Measurements from ENCODE around the gene FDXACB1. TPM values are rescaled to one million over a fixed set of nuclear protein-coding genes. Genes with fewer than 3 reads are reported as not detected.

The FDXACB1 gene
- total and polyA plus RNA-seq, 4 experiments from 2014 or later, result 3.9 to 8.9 (median 5.4) TPM

DNA sequence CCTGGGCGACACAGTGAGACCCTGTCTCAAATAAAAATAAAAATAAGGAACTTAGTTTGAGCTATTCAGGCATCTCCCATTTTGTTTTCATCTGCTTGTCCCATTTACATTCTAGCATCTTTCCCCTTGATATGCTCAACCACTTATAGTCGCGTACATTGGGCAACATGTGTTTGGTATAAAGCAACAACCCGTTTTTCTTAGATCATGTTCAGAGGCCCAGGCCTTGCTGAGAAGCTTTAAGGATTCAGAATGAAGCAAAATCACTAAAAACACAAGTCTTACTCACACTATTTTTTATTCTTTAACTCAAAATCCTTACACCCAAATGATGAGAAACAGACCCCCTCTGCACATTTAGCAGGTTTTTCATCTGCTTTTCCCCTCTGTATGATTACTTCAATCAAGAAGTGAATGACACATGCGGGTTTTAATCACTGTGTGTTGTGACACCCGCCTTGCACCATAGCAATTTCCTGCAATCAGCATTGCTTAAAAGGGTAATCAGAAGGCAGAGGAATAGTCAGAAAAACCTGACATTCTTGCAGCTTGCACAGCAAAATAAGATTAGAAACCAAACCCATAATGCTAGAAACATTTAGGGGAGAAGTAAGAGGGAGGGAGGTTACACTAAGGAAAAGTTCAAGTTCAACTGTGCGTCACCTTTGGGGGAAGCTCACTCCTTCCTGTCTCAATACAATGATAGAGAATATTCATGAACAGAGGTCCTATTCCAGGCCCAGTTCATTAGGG is 33.5 kb downstream of the FDXACB1 start:
- Mint-ChIP-seq H3K36me3 (peaks cover 38 to 64% of the 10 kb centered on the region in 2 donors), H3K27ac (peak overlapping the region in 1 of 7 donors; percentile 73), H3K27me3 (no peaks in the 10 kb centered on the region), H3K4me1 (peaks cover 2 to 6% (median 4%) of the 10 kb centered on the region in 4 donors), H3K4me3 (no peak overlapping the region), H3K9me3 (no peaks in the 10 kb centered on the region)
- ChIA-PET POLR2A (ENCODE audit: partially characterized antibody) (no interaction called here), CTCF (ENCODE audit: partially characterized antibody) (interaction anchor here (0.6 to 9.8 kb wide), 9 partner anchors 12 to 283 kb away, joined by 3 to 83 read pairs (median 6); partner anchors contain the start of gene ALG9)
- Histone ChIP-seq H3K36me3 (ENCODE audit: insufficient read depth, low read length) (peaks cover 16% of the 10 kb centered on the region), H3K27me3 (ENCODE audit: insufficient read depth, low read length) (no peaks in the 10 kb centered on the region), H3K9me3 (ENCODE audit: control insufficient read depth in 1 of 2, low read length in 2 of 2) (no peaks in the 10 kb centered on the region), H3K4me1 (ENCODE audit: insufficient read depth, low read length) (peaks cover 5% of the 10 kb centered on the region), H3K27ac (ENCODE audit: low read depth, low read length) (no peak overlapping the region), H3K4me3 (ENCODE audit: low read length in 2 of 2) (no peak overlapping the region)
- DNase-seq, result no peak
- intact Hi-C loops (cut with micrococcal nuclease), result loop anchor here (10.0 kb wide), 1 partner anchor 561 kb away; no protein-coding TSS in a partner anchor

DNA sequence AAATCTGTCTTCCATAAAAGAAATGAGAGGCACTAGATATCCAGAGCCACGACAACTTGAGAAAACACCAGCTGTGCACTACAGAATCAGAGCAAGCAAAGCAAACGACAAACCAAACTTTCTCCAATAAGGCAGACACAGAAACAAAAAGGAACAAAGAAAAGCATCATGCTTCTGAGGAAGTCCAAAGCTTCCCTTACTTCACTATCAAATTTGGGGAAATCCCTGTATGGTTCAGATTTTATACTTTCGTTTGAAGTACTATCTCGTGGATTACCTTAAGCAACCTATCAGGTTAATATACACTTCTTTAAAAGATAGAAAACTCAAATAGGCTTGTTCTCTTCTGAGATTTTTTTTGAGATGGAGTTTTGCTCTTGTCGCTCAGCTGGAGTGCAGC is 35.3 kb downstream of the FDXACB1 start:
- no peak overlapping the region for H3K27ac ChIP-seq (ENCODE audit: low read depth, low read length)
- DNase-seq, result no peak
- no peaks in the 10 kb centered on the region for H3K9me3 Mint-ChIP-seq

DNA sequence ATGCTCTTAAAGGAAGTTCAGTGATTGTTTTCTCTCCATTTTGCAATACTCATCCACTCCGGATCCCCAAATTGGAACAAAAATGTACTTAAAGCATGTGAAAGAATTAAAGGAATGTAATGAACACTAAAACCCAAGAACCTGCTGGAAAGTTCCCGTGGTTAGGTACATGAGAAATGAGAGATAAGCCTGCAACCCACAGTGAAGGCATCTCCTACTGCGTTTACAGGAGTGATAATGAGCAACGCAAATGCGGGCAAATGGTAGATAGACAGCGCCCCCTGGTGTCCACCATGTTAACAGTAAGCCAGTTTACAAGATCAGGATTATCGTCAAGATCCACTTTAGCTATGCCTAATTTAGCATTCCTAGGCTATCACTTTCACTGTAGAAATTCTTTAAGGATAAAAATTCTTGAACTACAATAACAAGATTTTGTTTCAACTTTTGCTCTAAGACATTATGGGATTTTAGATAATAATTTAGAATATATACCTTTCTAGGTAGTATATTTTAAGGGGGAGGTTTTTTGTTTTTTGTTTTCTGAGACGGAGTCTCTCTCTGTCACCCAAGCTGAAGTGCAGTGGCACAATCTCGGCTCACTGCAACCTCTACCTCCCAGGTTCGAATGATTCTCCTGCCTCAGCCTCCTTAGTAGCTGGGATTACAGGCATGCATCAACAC is 37.5 kb downstream of the FDXACB1 start:
- Histone ChIP-seq H3K36me3 (ENCODE audit: insufficient read depth, low read length) (peaks cover 25% of the 10 kb centered on the region), H3K9me3 (ENCODE audit: control insufficient read depth in 1 of 2, low read length in 2 of 2) (no peaks in the 10 kb centered on the region), H3K4me1 (ENCODE audit: insufficient read depth, low read length) (peaks cover 5% of the 10 kb centered on the region), H3K27ac (ENCODE audit: low read depth, low read length) (no peak overlapping the region), H3K27me3 (ENCODE audit: insufficient read depth, low read length) (no peaks in the 10 kb centered on the region), H3K4me3 (ENCODE audit: low read length in 2 of 2) (no peak overlapping the region)
- ChIA-PET CTCF (ENCODE audit: partially characterized antibody) (interaction anchor here (0.6 to 9.8 kb wide), 26 partner anchors 8 to 279 kb away, joined by 3 to 83 read pairs (median 3); partner anchors contain the start of genes C11orf52 and CRYAB), POLR2A (ENCODE audit: partially characterized antibody) (interaction anchor here (0.6 kb wide), 1 partner anchor 127 kb away, joined by 3 read pairs; no protein-coding TSS in a partner anchor)
- DNase-seq, result peak; percentile 69 to 81 (median 72)
- intact Hi-C loops (cut with micrococcal nuclease), result loop anchor here (1.0 to 10.0 kb wide), 5 partner anchors 65 to 557 kb away; partner anchors contain the start of gene SIK2
- Mint-ChIP-seq H3K27me3 (no peaks in the 10 kb centered on the region), H3K27ac (peak overlapping the region in 1 of 7 donors; percentile 25), H3K4me1 (peaks cover 2 to 6% (median 4%) of the 10 kb centered on the region in 4 donors), H3K9me3 (no peaks in the 10 kb centered on the region), H3K36me3 (peaks cover 23 to 58% of the 10 kb centered on the region in 2 donors), H3K4me3 (no peak overlapping the region)

More for the DNA sequence above, 35.3 kb downstream of the FDXACB1 start:
- Histone ChIP-seq H3K36me3 (ENCODE audit: insufficient read depth, low read length) (peaks cover 16% of the 10 kb centered on the region), H3K9me3 (ENCODE audit: control insufficient read depth in 1 of 2, low read length in 2 of 2) (no peaks in the 10 kb centered on the region), H3K27me3 (ENCODE audit: insufficient read depth, low read length) (no peaks in the 10 kb centered on the region), H3K4me1 (ENCODE audit: insufficient read depth, low read length) (peaks cover 5% of the 10 kb centered on the region), H3K4me3 (ENCODE audit: low read length in 2 of 2) (no peak overlapping the region)
- Mint-ChIP-seq H3K4me1 (peaks cover 2 to 6% (median 4%) of the 10 kb centered on the region in 4 donors), H3K27me3 (no peaks in the 10 kb centered on the region), H3K4me3 (no peak overlapping the region), H3K36me3 (peaks cover 27 to 59% of the 10 kb centered on the region in 2 donors), H3K27ac (peak overlapping the region in 1 of 7 donors; percentile 20)
- ChIA-PET CTCF (ENCODE audit: partially characterized antibody) (interaction anchor here (1.1 to 9.8 kb wide), 12 partner anchors 8 to 281 kb away, joined by 3 to 83 read pairs (median 8); partner anchors contain the start of gene ALG9), POLR2A (ENCODE audit: partially characterized antibody) (no interaction called here)
- intact Hi-C loops (cut with micrococcal nuclease), result loop anchor here (10.0 kb wide), 1 partner anchor 559 kb away; no protein-coding TSS in a partner anchor

DNA sequence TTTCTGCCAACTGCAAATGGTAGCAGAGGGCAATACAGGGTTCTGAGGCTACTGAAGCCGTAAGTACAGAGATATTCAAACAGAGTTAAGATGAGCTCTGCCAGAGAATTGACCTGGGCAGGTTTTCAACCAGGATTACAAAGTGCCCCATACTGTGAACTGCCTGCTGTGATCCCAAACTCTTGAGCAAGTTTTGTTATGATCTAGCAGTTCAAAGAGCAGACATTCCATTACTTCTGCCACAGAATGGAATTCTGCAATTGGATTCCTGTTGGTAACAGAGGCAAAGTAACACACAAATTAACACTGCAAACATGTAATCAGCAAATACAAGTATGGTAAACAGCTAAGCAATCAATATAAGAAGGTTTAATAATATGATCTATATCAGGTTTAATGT is 38.8 kb downstream of the FDXACB1 start:
- intact Hi-C loops (cut with micrococcal nuclease), result loop anchor here (2.0 to 10.0 kb wide), 2 partner anchors 63 to 555 kb away; no protein-coding TSS in a partner anchor
- DNase-seq, result no peak
- Mint-ChIP-seq H3K4me1 (peaks cover 2 to 6% (median 4%) of the 10 kb centered on the region in 4 donors), H3K36me3 (peaks cover 25 to 63% of the 10 kb centered on the region in 2 donors), H3K27me3 (no peaks in the 10 kb centered on the region), H3K27ac (no peak overlapping the region), H3K4me3 (no peak overlapping the region), H3K9me3 (no peaks in the 10 kb centered on the region)
- Histone ChIP-seq H3K9me3 (ENCODE audit: control insufficient read depth in 1 of 2, low read length in 2 of 2) (no peaks in the 10 kb centered on the region), H3K27ac (ENCODE audit: low read depth, low read length) (no peak overlapping the region), H3K27me3 (ENCODE audit: insufficient read depth, low read length) (no peaks in the 10 kb centered on the region), H3K4me1 (ENCODE audit: insufficient read depth, low read length) (peaks cover 5% of the 10 kb centered on the region), H3K4me3 (ENCODE audit: low read length in 2 of 2) (no peak overlapping the region), H3K36me3 (ENCODE audit: insufficient read depth, low read length) (peaks cover 31% of the 10 kb centered on the region)
- ChIA-PET CTCF (ENCODE audit: partially characterized antibody) (interaction anchor here (1.0 to 9.8 kb wide), 5 partner anchors 86 to 276 kb away, joined by 3 to 83 read pairs (median 3); no protein-coding TSS in a partner anchor), POLR2A (ENCODE audit: partially characterized antibody) (no interaction called here)

DNA sequence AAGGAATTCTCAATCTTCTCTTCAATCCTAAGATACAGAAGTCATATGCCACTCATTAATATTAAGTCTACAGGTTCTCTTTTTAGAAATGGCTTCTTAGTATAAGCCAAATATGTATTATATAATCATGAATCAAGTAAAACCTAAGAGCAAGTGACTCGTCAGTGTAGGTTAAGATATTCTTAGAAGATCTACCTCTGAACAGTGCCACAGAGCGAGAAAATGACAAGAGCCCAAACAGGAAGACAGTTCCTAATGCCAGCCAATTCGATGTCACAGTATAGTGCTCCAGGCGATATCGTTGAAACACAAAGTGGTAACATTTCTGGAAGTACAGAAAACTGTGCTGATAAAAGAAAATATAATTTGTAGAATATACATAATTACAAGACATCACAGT is 40.9 kb downstream of the FDXACB1 start:
- intact Hi-C loops (cut with micrococcal nuclease), result no loop called here
- POLR2A ChIA-PET (ENCODE audit: partially characterized antibody), result no interaction called here
- peaks cover 5% of the 10 kb centered on the region for H3K4me1 ChIP-seq (ENCODE audit: insufficient read depth, low read length)
- Mint-ChIP-seq H3K27ac (no peak overlapping the region), H3K4me1 (peaks cover 2 to 6% (median 4%) of the 10 kb centered on the region in 4 donors), H3K27me3 (no peaks in the 10 kb centered on the region), H3K4me3 (no peak overlapping the region), H3K36me3 (peaks cover 33 to 67% of the 10 kb centered on the region in 2 donors), H3K9me3 (no peaks in the 10 kb centered on the region)
- H3K9me3 ChIP-seq (ENCODE audit: control insufficient read depth in 1 of 2, low read length in 2 of 2), result no peaks in the 10 kb centered on the region
- no peak overlapping the region for H3K4me3 ChIP-seq (ENCODE audit: low read length in 2 of 2)
- no peak for DNase-seq
- peaks cover 31% of the 10 kb centered on the region for H3K36me3 ChIP-seq (ENCODE audit: insufficient read depth, low read length)
- no peak overlapping the region for H3K27ac ChIP-seq (ENCODE audit: low read depth, low read length)
- CTCF ChIA-PET (ENCODE audit: partially characterized antibody), result interaction anchor here (9.8 kb wide), 1 partner anchor 249 kb away, joined by 83 read pairs; no protein-coding TSS in a partner anchor
- H3K27me3 ChIP-seq (ENCODE audit: insufficient read depth, low read length), result no peaks in the 10 kb centered on the region

DNA sequence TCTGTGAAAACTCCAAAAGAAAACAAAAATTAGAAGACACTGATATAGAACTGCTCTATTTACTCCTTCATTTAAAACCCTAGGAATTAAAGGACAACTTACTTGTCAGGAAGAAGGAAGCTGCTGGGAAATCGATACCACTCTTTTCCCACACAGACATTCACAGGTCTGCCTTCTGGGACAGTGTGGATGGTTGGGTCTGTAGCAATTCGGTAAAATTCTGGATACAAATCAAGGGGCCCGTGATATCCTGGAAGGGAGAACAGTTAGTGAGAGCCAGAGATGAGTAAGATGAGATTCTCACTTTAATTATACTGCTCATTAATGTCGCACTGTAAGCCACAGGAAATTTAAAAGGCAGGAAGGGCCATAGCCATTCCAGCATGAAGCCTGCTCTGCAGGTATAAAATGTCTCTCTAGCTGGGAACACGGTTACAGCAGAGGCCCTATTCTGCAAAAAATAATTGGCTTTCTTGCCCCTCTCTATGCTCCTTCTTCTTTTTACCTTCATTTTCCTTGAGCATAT is 41.5 kb downstream of the FDXACB1 start:
- no peak for DNase-seq
- H3K4me1 ChIP-seq (ENCODE audit: insufficient read depth, low read length), result peaks cover 5% of the 10 kb centered on the region
- no peak overlapping the region for H3K4me3 ChIP-seq (ENCODE audit: low read length in 2 of 2)
- H3K27me3 Mint-ChIP-seq, result no peaks in the 10 kb centered on the region
- no peak overlapping the region for H3K4me3 Mint-ChIP-seq
- ChIA-PET POLR2A (ENCODE audit: partially characterized antibody) (no interaction called here), CTCF (ENCODE audit: partially characterized antibody) (no interaction called here)
- no peak overlapping the region for H3K27ac ChIP-seq (ENCODE audit: low read depth, low read length)
- peaks cover 2 to 6% (median 4%) of the 10 kb centered on the region in 4 donors for H3K4me1 Mint-ChIP-seq
- no peaks in the 10 kb centered on the region for H3K9me3 ChIP-seq (ENCODE audit: control insufficient read depth in 1 of 2, low read length in 2 of 2)
- peaks cover 33 to 68% of the 10 kb centered on the region in 2 donors for H3K36me3 Mint-ChIP-seq
- H3K9me3 Mint-ChIP-seq, result no peaks in the 10 kb centered on the region
- intact Hi-C loops (cut with micrococcal nuclease), result no loop called here
- no peaks in the 10 kb centered on the region for H3K27me3 ChIP-seq (ENCODE audit: insufficient read depth, low read length)
- no peak overlapping the region for H3K27ac Mint-ChIP-seq
- H3K36me3 ChIP-seq (ENCODE audit: insufficient read depth, low read length), result peaks cover 31% of the 10 kb centered on the region

Measured in CD4-positive, alpha-beta memory T cell (primary cell).